PC-9 (cell line): ENCODE data around the gene UBAP2. TPM values are rescaled to one million over a fixed set of nuclear protein-coding genes. Genes with fewer than 3 reads are reported as not detected.

Source experiments
- BruUV-seq: library from RNA; stranded (reverse); fragments of 400-500 nt; replicated peaks from 2 replicates; lab custom pipeline; 2021; lab: Mats Ljungman, UMichigan
- CTCF ChIA-PET: fragments of 300-600 bp; sonication (Branson Sonifier 250); formaldehyde crosslinking; loops from one replicate; lab custom pipeline; 2022; ENCODE audit warnings: antibody characterized with exemption; lab: Charles Lee
- POLR2A ChIA-PET: fragments of 300-600 bp; sonication (Branson Sonifier 250); formaldehyde crosslinking; loops from one replicate; lab custom pipeline; 2022; ENCODE audit warnings: antibody characterized with exemption; ENCODE audit not compliant: unreplicated experiment; lab: Charles Lee
- DNase-seq, 2 experiments: peaks; one replicate each; pipeline versions ENCODE4 v3.0.0 to v3.0.0-alpha.2; 2015 to 2022; ENCODE audit warnings: mixed read lengths in 1 of 2
- H2AFZ ChIP-seq: fragments of 200-600 bp; sonication (generic); 2 replicates; pipeline ENCODE4 v1.8.1; 2017; ENCODE audit warnings: antibody characterized with exemption
- H3F3A ChIP-seq: fragments of 200-600 bp; sonication (generic); 2 replicates; pipeline ENCODE4 v1.8.1; 2017; ENCODE audit warnings: antibody characterized with exemption, mild to moderate bottlenecking, low read depth; ENCODE audit not compliant: insufficient read depth
- H3K27ac ChIP-seq: fragments of 200-600 bp; sonication (generic); 2 replicates; pipeline ENCODE4 v1.6.1; 2016; ENCODE audit warnings: mixed run types
- H3K27me3 ChIP-seq: fragments of 200-600 bp; sonication (generic); 2 replicates; pipeline ENCODE4 v1.6.1; 2016; ENCODE audit warnings: low read depth, mixed run types; ENCODE audit not compliant: insufficient read depth
- H3K36me3 ChIP-seq: fragments of 200-600 bp; sonication (generic); 2 replicates; pipeline ENCODE4 v1.6.1; 2016; ENCODE audit warnings: low read depth, mixed run types
- H3K4me1 ChIP-seq: fragments of 200-600 bp; sonication (generic); replicated peaks from 2 replicates; pipeline ENCODE4 v1.6.1; 2016; ENCODE audit warnings: mixed run types; ENCODE audit not compliant: insufficient read depth
- H3K4me2 ChIP-seq: fragments of 200-600 bp; sonication (generic); 2 replicates; pipeline ENCODE4 v1.6.1; 2017; ENCODE audit warnings: mixed run types
- H3K4me3 ChIP-seq: fragments of 200-600 bp; sonication (generic); 2 replicates; pipeline ENCODE4 v1.6.1; 2016; ENCODE audit warnings: mixed run types
- H3K79me2 ChIP-seq: fragments of 200-600 bp; sonication (generic); 2 replicates; pipeline ENCODE4 v1.6.1; 2017; ENCODE audit warnings: low read depth, mixed run types
- H3K9me2 ChIP-seq: fragments of 200-600 bp; sonication (generic); 2 replicates; pipeline ENCODE4 v1.8.1; 2017; ENCODE audit warnings: mild to moderate bottlenecking; ENCODE audit not compliant: insufficient read depth
- H3K9me3 ChIP-seq: fragments of 200-600 bp; sonication (generic); 2 replicates; pipeline ENCODE4 v1.8.1; 2016; ENCODE audit warnings: low read depth; ENCODE audit not compliant: insufficient read depth
- H4K20me1 ChIP-seq: fragments of 200-600 bp; sonication (generic); 2 replicates; pipeline ENCODE4 v1.8.1; 2017; ENCODE audit not compliant: insufficient read depth
- EZH2 ChIP-seq: fragments of 200-600 bp; sonication (generic); IDR thresholded peaks from 2 replicates; pipeline ENCODE4 v1.8.0; 2017; ENCODE audit warnings: antibody characterized with exemption, low read depth
- intact Hi-C: fragments of 100-400 bp; cut with micrococcal nuclease; formaldehyde crosslinking; loops from one replicate; pipeline ENCODE4 v1.10.0; 2022; ENCODE audit not compliant: unreplicated experiment
- total RNA-seq: library from RNA; stranded (reverse); gene quantifications from 2 replicates; pipeline ENCODE4 v1.2.3, GENCODE V29; 2021
- TF ChIP-seq, protein P1 (sequence below): fragments of 200-600 bp; sonication (generic); conservative IDR thresholded peaks from 2 replicates; pipeline ENCODE4 v1.6.1; 2017; ENCODE audit warnings: mixed run types, antibody characterized with exemption, mild to moderate bottlenecking, moderate library complexity

UBAP2 gene
- total RNA-seq, 1 experiment from 2014 or later, result 27.6 TPM

DNA sequence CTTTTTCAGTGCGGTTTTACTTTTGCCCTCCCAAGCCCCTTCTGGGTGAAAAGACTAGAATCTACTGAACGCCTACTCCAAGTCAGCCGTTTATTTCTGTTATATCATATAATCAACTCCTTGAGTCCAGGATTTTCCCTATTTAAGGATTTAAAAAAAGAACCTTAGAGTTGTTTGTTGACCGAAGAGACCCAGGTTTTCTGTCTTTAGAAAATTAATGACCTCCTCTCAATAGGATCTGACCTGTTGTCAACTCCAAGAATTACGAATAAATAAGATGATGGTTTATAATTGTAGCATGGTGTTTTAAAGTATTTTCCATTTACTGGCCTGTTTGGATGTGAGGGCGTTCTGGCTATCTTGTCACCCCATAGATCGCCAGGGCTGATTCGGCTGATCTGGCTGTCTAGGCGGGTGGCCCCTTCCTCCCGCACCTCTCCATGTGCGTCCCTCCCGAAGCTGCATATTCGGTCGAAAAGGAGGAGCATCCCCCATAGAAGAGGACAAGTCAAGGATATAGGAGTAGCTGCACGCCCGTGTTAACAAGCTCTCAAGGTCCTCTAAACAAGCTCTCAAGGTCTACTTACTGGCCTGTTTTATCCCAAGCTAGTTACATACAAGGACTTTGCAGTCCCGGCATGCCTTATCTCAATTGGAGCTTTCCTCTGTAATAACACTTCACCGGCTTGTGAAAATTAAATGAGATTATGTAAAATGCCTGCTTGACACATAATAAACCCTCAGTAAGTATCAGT lies 1.1 kb upstream of the UBAP2 start:
- Histone ChIP-seq H3K4me2 (peak overlapping the region; percentile 98), H2AFZ (peak overlapping the region; percentile 85), H3K4me1 (peaks cover 20% of the 10 kb centered on the region), H3K9me3 (no peaks in the 10 kb centered on the region), H3K36me3 (no peaks in the 10 kb centered on the region), H3K4me3 (peak overlapping the region; percentile 69), H3K27ac (peak overlapping the region; percentile 90), H3K27me3 (no peaks in the 10 kb centered on the region), H3F3A (no peaks in the 10 kb centered on the region), H3K9me2 (no peaks in the 10 kb centered on the region), H3K79me2 (peaks cover 37% of the 10 kb centered on the region), H4K20me1 (peaks cover 13% of the 10 kb centered on the region)
- TF ChIP-seq EZH2, result no peak
- TF ChIP-seq, protein P1, sequence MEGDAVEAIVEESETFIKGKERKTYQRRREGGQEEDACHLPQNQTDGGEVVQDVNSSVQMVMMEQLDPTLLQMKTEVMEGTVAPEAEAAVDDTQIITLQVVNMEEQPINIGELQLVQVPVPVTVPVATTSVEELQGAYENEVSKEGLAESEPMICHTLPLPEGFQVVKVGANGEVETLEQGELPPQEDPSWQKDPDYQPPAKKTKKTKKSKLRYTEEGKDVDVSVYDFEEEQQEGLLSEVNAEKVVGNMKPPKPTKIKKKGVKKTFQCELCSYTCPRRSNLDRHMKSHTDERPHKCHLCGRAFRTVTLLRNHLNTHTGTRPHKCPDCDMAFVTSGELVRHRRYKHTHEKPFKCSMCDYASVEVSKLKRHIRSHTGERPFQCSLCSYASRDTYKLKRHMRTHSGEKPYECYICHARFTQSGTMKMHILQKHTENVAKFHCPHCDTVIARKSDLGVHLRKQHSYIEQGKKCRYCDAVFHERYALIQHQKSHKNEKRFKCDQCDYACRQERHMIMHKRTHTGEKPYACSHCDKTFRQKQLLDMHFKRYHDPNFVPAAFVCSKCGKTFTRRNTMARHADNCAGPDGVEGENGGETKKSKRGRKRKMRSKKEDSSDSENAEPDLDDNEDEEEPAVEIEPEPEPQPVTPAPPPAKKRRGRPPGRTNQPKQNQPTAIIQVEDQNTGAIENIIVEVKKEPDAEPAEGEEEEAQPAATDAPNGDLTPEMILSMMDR, result no peak
- intact Hi-C loops, result no loop called here
- DNase-seq, result no peak
- CTCF ChIA-PET, result interaction anchor here (0.6 kb wide), 1 partner anchor 20 kb away, joined by 3 read pairs; no protein-coding TSS in a partner anchor
- TSS peak; percentile 89 for BruUV-seq
- POLR2A ChIA-PET, result interaction anchor here (0.5 to 0.7 kb wide), 3 partner anchors 24 to 323 kb away, joined by 3 to 4 read pairs (median 3); no protein-coding TSS in a partner anchor

DNA sequence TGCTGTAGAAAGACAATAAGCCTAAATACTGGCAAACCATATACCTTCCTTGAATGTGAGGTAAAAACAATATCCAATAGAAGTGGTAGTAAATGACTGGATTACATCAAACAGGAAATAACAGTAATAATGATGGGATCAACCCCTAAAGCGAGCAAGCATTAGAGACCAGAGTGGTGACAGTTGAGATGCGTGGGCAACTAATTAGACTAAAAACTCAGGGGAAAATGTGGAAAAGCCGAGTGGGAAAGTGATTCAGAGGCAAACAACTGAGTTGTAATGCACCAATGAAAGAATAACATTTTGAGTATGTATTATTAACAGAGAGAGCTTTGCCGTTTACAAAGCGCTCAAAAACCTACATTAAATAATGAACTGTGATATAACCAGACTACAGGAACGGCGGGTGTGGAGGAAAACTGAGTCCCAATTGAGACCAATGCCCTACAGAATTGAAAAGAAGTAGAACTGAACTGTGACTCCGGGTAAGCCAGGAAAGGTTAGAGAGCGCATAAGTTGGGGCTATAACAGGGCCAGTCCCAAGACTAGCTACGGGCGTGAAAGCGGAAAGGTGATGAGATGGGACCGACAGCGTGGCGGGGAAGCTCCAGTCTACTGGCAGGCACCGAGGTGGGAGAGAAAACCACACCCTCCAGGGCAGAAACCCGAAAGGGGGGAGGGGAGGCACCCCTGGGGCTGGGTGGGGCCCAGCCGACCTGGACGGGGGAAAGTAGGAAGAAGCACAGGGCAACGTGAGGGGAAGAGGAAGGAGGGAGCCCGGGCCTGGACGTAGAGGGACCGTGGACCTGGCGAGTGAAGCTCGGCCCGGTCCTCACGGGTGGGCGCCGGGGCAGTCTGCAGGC lies 592 bp downstream of the UBAP2 start:
- BruUV-seq, result no TSS peak

More for the DNA sequence above, 592 bp downstream of the UBAP2 start:
- Histone ChIP-seq H2AFZ (peak overlapping the region; percentile 85), H3K27ac (peak overlapping the region; percentile 90), H4K20me1 (peaks cover 14% of the 10 kb centered on the region), H3K4me3 (peak overlapping the region; percentile 69), H3K4me1 (peaks cover 20% of the 10 kb centered on the region), H3K4me2 (peak overlapping the region; percentile 98), H3K9me3 (no peaks in the 10 kb centered on the region), H3K9me2 (no peaks in the 10 kb centered on the region), H3F3A (no peaks in the 10 kb centered on the region), H3K36me3 (no peaks in the 10 kb centered on the region), H3K79me2 (peaks cover 53% of the 10 kb centered on the region), H3K27me3 (no peaks in the 10 kb centered on the region)
- peak; percentile 30 to 35 for DNase-seq
- ChIA-PET POLR2A (interaction anchor here (0.6 to 0.9 kb wide), 4 partner anchors 25 to 1494 kb away, joined by 3 to 15 read pairs (median 3); no protein-coding TSS in a partner anchor), CTCF (interaction anchor here (0.5 to 0.7 kb wide), 3 partner anchors 25 to 595 kb away, joined by 3 to 15 read pairs (median 6); no protein-coding TSS in a partner anchor)
- intact Hi-C loops, result loop anchor here (1.0 kb wide), 1 partner anchor 24 kb away; no protein-coding TSS in a partner anchor
- TF ChIP-seq EZH2, result no peak
- TF ChIP-seq, protein P1, result no peak
